Cardiac muscle cell (in vitro differentiated cells and primary cell): ENCODE results near the gene BUD31. TPM values are rescaled to one million over a fixed set of nuclear protein-coding genes. Genes with fewer than 3 reads are reported as not detected.
"Not testable (repeated sequence)": the region's sequence is repeated elsewhere in the genome, so short reads cannot be mapped to it uniquely, and the experiment has no call there.

Experiments
- DNase-seq, 2 donors: peaks; one replicate each; pipeline versions ENCODE4 v3.0.0 to v3.0.0-alpha.2; 2010 to 2017; ENCODE audit warnings: low read depth in 1 of 2, low spot score in 1 of 2
- H3K27ac ChIP-seq: fragments of 200-600 bp; sonication (generic); 2 replicates; pipeline ENCODE4 v1.5.1; 2016
- H3K27me3 ChIP-seq: fragments of 200-600 bp; sonication (generic); 2 replicates; pipeline ENCODE4 v1.6.0; 2016; ENCODE audit warnings: control low read depth
- H3K36me3 ChIP-seq: fragments of 200-600 bp; sonication (generic); 2 replicates; pipeline ENCODE4 v1.5.1; 2016; ENCODE audit warnings: control low read depth
- H3K4me1 ChIP-seq: fragments of 200-600 bp; sonication (generic); 2 replicates; pipeline ENCODE4 v1.8.1; 2017; ENCODE audit warnings: low read depth, mild to moderate bottlenecking, mixed run types
- H3K4me3 ChIP-seq: fragments of 200-600 bp; sonication (generic); 2 replicates; pipeline ENCODE4 v1.5.1; 2016; ENCODE audit warnings: mild to moderate bottlenecking
- H3K9me3 ChIP-seq: fragments of 200-600 bp; sonication (generic); 2 replicates; pipeline ENCODE4 v1.5.1; 2017; ENCODE audit warnings: low read depth, mild to moderate bottlenecking, control low read depth
- CTCF ChIP-seq: IDR thresholded peaks from 2 replicates; pipeline ENCODE4 v1.5.1; 2012; ENCODE audit warnings: low read depth, mild to moderate bottlenecking, low read length
- polyA plus RNA-seq: library from polyadenylated mRNA; unstranded; fragments of >200 nt; fragmentation: Nextera tagmentation; extraction: Ambion mirVana; gene quantifications from 2 replicates; pipeline ENCODE4 v1.2.1, GENCODE V29; 2016
- total RNA-seq: library from RNA; depleted of rRNA; stranded (reverse); fragments of >200 nt; gene quantifications from 2 replicates; pipeline ENCODE4 v1.2.3, GENCODE V29; 2016

BUD31 gene
- total and polyA plus RNA-seq, 2 experiments from 2014 or later = 66.9 to 193 TPM

DNA sequence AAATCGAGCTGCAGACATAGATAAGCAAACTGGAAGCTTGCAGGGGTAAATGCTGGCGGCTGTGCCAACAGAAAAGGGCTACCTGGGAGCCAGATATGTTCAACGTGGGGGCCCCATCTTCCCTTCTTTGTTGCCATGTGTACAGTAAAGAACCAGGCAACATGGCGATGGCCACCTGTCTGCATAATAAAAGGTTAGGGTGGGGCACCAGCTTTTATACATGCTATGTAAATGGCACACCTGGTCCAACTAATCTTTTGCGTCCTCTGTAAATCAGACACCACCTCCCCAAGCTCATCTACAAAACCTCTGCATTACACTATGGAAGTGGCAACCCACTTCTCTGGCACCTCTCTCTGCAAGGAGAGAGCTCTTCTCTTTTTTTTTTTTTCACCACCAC, 13.9 kb downstream of the BUD31 start:
- H3K27ac ChIP-seq = no peak overlapping the region
- no peak for DNase-seq
- no peaks in the 10 kb centered on the region for H3K9me3 ChIP-seq
- peaks cover 31% of the 10 kb centered on the region for H3K36me3 ChIP-seq
- no peaks in the 10 kb centered on the region for H3K27me3 ChIP-seq
- TF ChIP-seq CTCF = no peak
- no peaks in the 10 kb centered on the region for H3K4me1 ChIP-seq
- no peak overlapping the region for H3K4me3 ChIP-seq

DNA sequence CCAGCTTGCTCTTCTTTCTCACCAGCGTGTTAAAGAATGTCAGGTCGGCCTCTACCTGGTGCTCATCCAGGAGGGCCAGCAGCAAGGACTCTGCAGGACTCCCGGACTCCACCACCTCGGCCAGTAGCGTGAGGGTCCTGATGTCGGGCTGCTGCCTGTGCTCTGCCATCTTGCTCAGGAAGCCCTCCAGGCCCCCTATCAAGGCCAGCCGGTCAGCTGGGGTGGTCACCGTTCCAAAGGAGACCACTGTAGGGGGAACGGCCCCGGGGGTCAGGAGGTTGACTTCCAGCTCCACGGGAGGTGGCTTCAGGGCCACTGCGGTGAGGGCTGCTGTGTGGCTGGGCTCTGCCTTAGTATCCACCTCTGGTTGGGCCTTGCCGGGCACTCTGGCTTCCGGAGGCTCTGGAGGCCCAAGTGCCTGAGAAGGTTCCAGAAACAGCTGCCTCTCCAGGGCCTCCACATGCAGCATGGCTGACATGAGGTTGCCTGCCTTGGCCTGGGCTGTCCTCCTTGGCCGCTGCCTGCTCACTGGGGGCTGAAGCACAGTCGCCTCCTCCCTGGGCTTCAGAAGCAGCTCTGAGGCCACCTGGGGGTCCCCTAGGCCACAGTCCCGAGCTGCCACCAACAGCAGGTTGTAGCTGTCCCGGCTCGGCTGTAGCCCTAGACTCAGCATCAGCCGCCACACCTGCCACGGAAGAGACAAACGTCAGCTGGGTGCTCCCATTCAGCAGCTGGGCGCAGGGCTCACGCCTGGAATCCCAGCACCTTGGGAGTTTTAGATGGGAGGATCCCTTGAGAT, 16.4 kb downstream of the BUD31 start:
- no peak overlapping the region for H3K27ac ChIP-seq
- no peak for TF ChIP-seq CTCF
- no peaks in the 10 kb centered on the region for H3K9me3 ChIP-seq
- H3K4me1 ChIP-seq = no peaks in the 10 kb centered on the region
- DNase-seq = no peak
- no peaks in the 10 kb centered on the region for H3K27me3 ChIP-seq
- H3K4me3 ChIP-seq = no peak overlapping the region
- peaks cover 20% of the 10 kb centered on the region for H3K36me3 ChIP-seq

GRCh38 chr7:99428972-99429566, 20.3 kb downstream of the BUD31 start:
- H3K27ac ChIP-seq = no peak overlapping the region
- no peaks in the 10 kb centered on the region for H3K27me3 ChIP-seq
- H3K4me3 ChIP-seq = no peak overlapping the region
- no peak for TF ChIP-seq CTCF
- H3K4me1 ChIP-seq = no peaks in the 10 kb centered on the region
- no peak for DNase-seq
- no peaks in the 10 kb centered on the region for H3K9me3 ChIP-seq
- H3K36me3 ChIP-seq = peaks cover 21% of the 10 kb centered on the region

GRCh38 chr7:99429756-99430155, 21.0 kb downstream of the BUD31 start:
- Histone ChIP-seq H3K4me1 (no peaks in the 10 kb centered on the region), H3K27ac (no peak overlapping the region), H3K9me3 (no peaks in the 10 kb centered on the region), H3K4me3 (no peak overlapping the region), H3K27me3 (no peaks in the 10 kb centered on the region), H3K36me3 (peaks cover 18% of the 10 kb centered on the region)
- no peak for TF ChIP-seq CTCF
- DNase-seq = no peak

DNA sequence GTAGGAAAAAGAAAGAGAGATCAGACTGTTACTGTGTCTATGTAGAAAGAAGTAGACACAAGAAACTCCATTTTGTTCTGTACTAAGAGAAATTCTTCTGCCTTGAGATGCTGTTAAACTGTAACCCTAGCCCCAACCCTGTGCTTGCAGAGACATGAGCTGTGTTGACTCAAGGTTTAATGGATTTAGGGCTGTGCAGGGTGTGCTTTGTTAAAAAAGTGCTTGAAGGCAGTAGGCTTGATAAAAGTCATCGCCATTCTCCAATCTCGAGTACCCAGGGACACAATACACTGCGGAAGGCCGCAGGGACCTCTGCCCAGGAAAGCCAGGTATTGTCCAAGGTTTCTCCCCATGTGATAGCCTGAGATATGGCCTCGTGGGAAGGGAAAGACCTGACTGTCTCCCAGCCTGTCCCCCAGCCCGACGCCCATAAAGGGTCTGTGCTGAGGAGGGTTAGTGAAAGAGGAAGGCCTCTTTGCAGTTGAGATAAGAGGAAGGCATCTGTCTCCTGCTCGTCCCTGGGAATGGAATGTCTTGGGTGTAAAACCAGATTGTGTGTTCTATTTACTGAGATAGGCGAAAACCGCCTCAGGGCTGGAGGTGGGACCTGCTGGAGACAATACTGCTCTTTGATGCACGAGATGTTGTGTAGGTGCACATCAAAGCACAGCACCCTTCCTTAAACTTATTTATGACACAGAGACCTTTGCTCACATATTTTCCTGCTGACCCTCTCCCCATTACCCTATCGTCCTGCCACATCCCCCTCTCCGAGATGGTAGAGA, 23.2 kb downstream of the BUD31 start:
- not testable (repeated sequence) for H3K27ac ChIP-seq, H3K4me3 ChIP-seq, H3K4me1 ChIP-seq, H3K27me3 ChIP-seq, H3K9me3 ChIP-seq, DNase-seq
- H3K36me3 ChIP-seq = peaks cover 18% of the 10 kb centered on the region
